Trophoblast cell (in vitro differentiated cells and primary cell): Measurements from ENCODE around the gene CEP295NL.
A peak's percentile ranks its signal among the peaks of the same experiment; 100 is the strongest.

Source experiments
- DNase-seq, 2 donors: peaks; one replicate each; pipeline ENCODE4 v3.0.0-alpha.2; 2016
- H2AFZ ChIP-seq: 2 replicates; pipeline ENCODE4 v1.6.1; 2013; ENCODE audit warnings: low read length, moderate library complexity, mild to moderate bottlenecking; ENCODE audit not compliant: insufficient read depth, poor library complexity
- H2AK5ac ChIP-seq: 2 replicates; pipeline ENCODE4 v1.6.1; 2013; ENCODE audit warnings: mild to moderate bottlenecking, low read length
- H2BK120ac ChIP-seq: 2 replicates; pipeline ENCODE4 v1.6.1; 2013; ENCODE audit warnings: low read length, mild to moderate bottlenecking, moderate library complexity; ENCODE audit not compliant: insufficient read depth, poor library complexity
- H2BK12ac ChIP-seq: 2 replicates; pipeline ENCODE4 v1.6.1; 2013; ENCODE audit warnings: mild to moderate bottlenecking, low read length, moderate library complexity
- H2BK5ac ChIP-seq: 2 replicates; pipeline ENCODE4 v1.6.1; 2013; ENCODE audit warnings: low read length, low read depth, moderate library complexity, mild to moderate bottlenecking; ENCODE audit not compliant: poor library complexity
- H3K14ac ChIP-seq: 2 replicates; pipeline ENCODE4 v1.6.1; 2013; ENCODE audit warnings: mild to moderate bottlenecking, low read length
- H3K18ac ChIP-seq: 2 replicates; pipeline ENCODE4 v1.6.1; 2013; ENCODE audit warnings: mild to moderate bottlenecking, low read length
- H3K23ac ChIP-seq: 2 replicates; pipeline ENCODE4 v1.6.1; 2013; ENCODE audit warnings: low read length
- H3K27ac ChIP-seq: 2 replicates; pipeline ENCODE4 v1.5.1; 2013; ENCODE audit warnings: low read depth, mild to moderate bottlenecking, inconsistent platforms, low read length, moderate library complexity
- H3K27me3 ChIP-seq: 2 replicates; pipeline ENCODE4 v1.6.1; 2013; ENCODE audit warnings: inconsistent platforms, mild to moderate bottlenecking, low read length, moderate library complexity; ENCODE audit not compliant: insufficient read depth
- H3K36me3 ChIP-seq, 2 experiments: 1 replicate in 1 of 2; 2 replicates in 1 of 2; pipeline ENCODE4 v1.6.1; 2013; ENCODE audit warnings: low read length in 2 of 2, mild to moderate bottlenecking in 2 of 2, moderate library complexity in 1 of 2; ENCODE audit not compliant: insufficient read depth in 2 of 2, control insufficient read depth in 1 of 2
- H3K4ac ChIP-seq: 2 replicates; pipeline ENCODE4 v1.6.1; 2013; ENCODE audit warnings: low read depth, mild to moderate bottlenecking, low read length, moderate library complexity
- H3K4me1 ChIP-seq, 2 experiments: 1 replicate in 1 of 2; 2 replicates in 1 of 2; pipeline ENCODE4 v1.6.1; 2013; ENCODE audit warnings: low read length in 2 of 2, mild to moderate bottlenecking in 2 of 2, moderate library complexity in 1 of 2; ENCODE audit not compliant: insufficient read depth in 2 of 2, control insufficient read depth in 1 of 2
- H3K4me2 ChIP-seq: 2 replicates; pipeline ENCODE4 v1.6.1; 2013; ENCODE audit warnings: inconsistent platforms, mild to moderate bottlenecking, low read length, moderate library complexity
- H3K4me3 ChIP-seq: 2 replicates; pipeline ENCODE4 v1.5.1; 2013; ENCODE audit warnings: mild to moderate bottlenecking, low read depth, low read length, inconsistent platforms
- H3K79me1 ChIP-seq: one replicate; pipeline ENCODE4 v1.6.1; 2013; ENCODE audit warnings: low read length
- H3K79me2 ChIP-seq: 2 replicates; pipeline ENCODE4 v1.6.1; 2013; ENCODE audit warnings: low read length, mild to moderate bottlenecking; ENCODE audit not compliant: control insufficient read depth, insufficient read depth, poor library complexity
- H3K9ac ChIP-seq: 2 replicates; pipeline ENCODE4 v1.6.1; 2013; ENCODE audit warnings: mild to moderate bottlenecking, low read length
- H3K9me3 ChIP-seq: 2 replicates; pipeline ENCODE4 v1.6.1; 2013; ENCODE audit warnings: low read depth, mild to moderate bottlenecking, control low read depth, inconsistent platforms, low read length; ENCODE audit not compliant: insufficient read depth
- H4K12ac ChIP-seq: 2 replicates; pipeline ENCODE4 v1.6.1; 2013; ENCODE audit warnings: low read depth, mild to moderate bottlenecking, low read length, moderate library complexity
- H4K8ac ChIP-seq: 2 replicates; pipeline ENCODE4 v1.6.1; 2013; ENCODE audit warnings: low read depth, mild to moderate bottlenecking, low read length, moderate library complexity
- H4K91ac ChIP-seq: one replicate; pipeline ENCODE4 v1.6.1; 2013; ENCODE audit warnings: low read depth, mild to moderate bottlenecking, low read length, moderate library complexity
- WGBS: extraction: QIAGEN DNeasy Blood & Tissue Kit; methylation state at CpG from one replicate; pipeline ENCODE4 v1.1.7; 2013; ENCODE audit warnings: missing lambda C conversion rate; ENCODE audit not compliant: insufficient read length, insufficient coverage; ENCODE audit errors: extremely low coverage; 5-methylcytosine and 5-hydroxymethylcytosine counted together

The CEP295NL gene

GRCh38 chr17:78933959-78934568 lies 31.1 kb upstream of the CEP295NL start:
- Histone ChIP-seq H3K36me3 (no peaks in the 10 kb centered on the region), H4K91ac (no peak overlapping the region), H3K79me1 (peaks cover 2% of the 10 kb centered on the region), H4K12ac (no peak overlapping the region), H3K27ac (peak overlapping the region; percentile 11), H3K9ac (no peak overlapping the region), H3K4me3 (no peak overlapping the region), H2BK5ac (no peak overlapping the region), H2BK12ac (no peak overlapping the region), H2BK120ac (no peak overlapping the region), H3K9me3 (peaks cover 3% of the 10 kb centered on the region), H3K4me1 (peaks cover 18 to 25% of the 10 kb centered on the region in 2 experiments), H2AK5ac (no peak overlapping the region), H3K27me3 (no peaks in the 10 kb centered on the region), H2AFZ (no peak overlapping the region), H3K4ac (no peak overlapping the region), H4K8ac (no peak overlapping the region), H3K18ac (no peak overlapping the region), H3K23ac (no peak overlapping the region), H3K14ac (no peak overlapping the region), H3K4me2 (peak overlapping the region; percentile 24), H3K79me2 (no peaks in the 10 kb centered on the region)
- WGBS, result no CpG with 5 or more reads among the region's 16 CpGs
- DNase-seq, result peak; percentile 75 to 89

- peaks cover 3% of the 10 kb centered on the region for H3K9me3 ChIP-seq
- no peak overlapping the region for H3K14ac ChIP-seq
- peak; percentile 89 to 93 for DNase-seq
- H3K79me1 ChIP-seq, result peaks cover 2% of the 10 kb centered on the region
- no peak overlapping the region for H4K8ac ChIP-seq
- H2BK5ac ChIP-seq, result no peak overlapping the region
- H3K4me1 ChIP-seq, result peaks cover 18 to 25% of the 10 kb centered on the region in 2 experiments
- H2BK12ac ChIP-seq, result peak overlapping the region; percentile 21
- H2BK120ac ChIP-seq, result no peak overlapping the region
- no peak overlapping the region for H3K4me3 ChIP-seq
- no peak overlapping the region for H3K27ac ChIP-seq
- no peak overlapping the region for H2AFZ ChIP-seq
- H3K27me3 ChIP-seq, result no peaks in the 10 kb centered on the region
- no peak overlapping the region for H3K23ac ChIP-seq
- H3K79me2 ChIP-seq, result no peaks in the 10 kb centered on the region
- H4K91ac ChIP-seq, result peak overlapping the region; percentile 12
- no peak overlapping the region for H3K4ac ChIP-seq
- H4K12ac ChIP-seq, result no peak overlapping the region
- peak overlapping the region; percentile 8 for H3K4me2 ChIP-seq
- WGBS, result no CpG with 5 or more reads among the region's 18 CpGs
- H2AK5ac ChIP-seq, result no peak overlapping the region
- no peak overlapping the region for H3K18ac ChIP-seq
- no peaks in the 10 kb centered on the region for H3K36me3 ChIP-seq
- no peak overlapping the region for H3K9ac ChIP-seq
Observed at GRCh38 chr17:78933025-78933958, 30.3 kb upstream of the CEP295NL start.

GRCh38 chr17:78929908-78930775 lies 27.1 kb upstream of the CEP295NL start:
- Histone ChIP-seq H3K4me1 (peaks cover 22 to 24% of the 10 kb centered on the region in 2 experiments), H3K27me3 (no peaks in the 10 kb centered on the region), H3K9ac (no peak overlapping the region), H3K4ac (no peak overlapping the region), H3K4me2 (no peak overlapping the region), H3K14ac (no peak overlapping the region), H3K79me2 (no peaks in the 10 kb centered on the region), H4K91ac (no peak overlapping the region), H3K9me3 (no peaks in the 10 kb centered on the region), H3K4me3 (no peak overlapping the region), H3K23ac (no peak overlapping the region), H2BK5ac (no peak overlapping the region), H4K12ac (no peak overlapping the region), H2AK5ac (no peak overlapping the region), H3K79me1 (peaks cover 8% of the 10 kb centered on the region), H3K27ac (no peak overlapping the region), H4K8ac (no peak overlapping the region), H2BK120ac (no peak overlapping the region), H2BK12ac (no peak overlapping the region), H2AFZ (no peak overlapping the region), H3K36me3 (no peaks in the 10 kb centered on the region), H3K18ac (no peak overlapping the region)
- WGBS, result no CpG with 5 or more reads among the region's 31 CpGs
- DNase-seq, result no peak
